Fibroblast of pulmonary artery (primary cell): ENCODE measurements around the gene ARSI.

ENCODE experiments used
- DNase-seq: peaks from one replicate; pipeline ENCODE4 v3.0.0-alpha.2; 2010; ENCODE audit warnings: low read depth
- H3K4me3 ChIP-seq: replicated peaks from 2 replicates; pipeline ENCODE4 v1.5.1; 2011; ENCODE audit warnings: low read depth, mild to moderate bottlenecking, control low read depth, low read length, moderate library complexity
- TF ChIP-seq, protein P1 (sequence below): IDR thresholded peaks from 2 replicates; pipeline ENCODE4 v1.5.1; 2011; ENCODE audit warnings: mild to moderate bottlenecking, control low read depth, low read length, inconsistent platforms; ENCODE audit errors: missing control alignments

The ARSI gene

DNA sequence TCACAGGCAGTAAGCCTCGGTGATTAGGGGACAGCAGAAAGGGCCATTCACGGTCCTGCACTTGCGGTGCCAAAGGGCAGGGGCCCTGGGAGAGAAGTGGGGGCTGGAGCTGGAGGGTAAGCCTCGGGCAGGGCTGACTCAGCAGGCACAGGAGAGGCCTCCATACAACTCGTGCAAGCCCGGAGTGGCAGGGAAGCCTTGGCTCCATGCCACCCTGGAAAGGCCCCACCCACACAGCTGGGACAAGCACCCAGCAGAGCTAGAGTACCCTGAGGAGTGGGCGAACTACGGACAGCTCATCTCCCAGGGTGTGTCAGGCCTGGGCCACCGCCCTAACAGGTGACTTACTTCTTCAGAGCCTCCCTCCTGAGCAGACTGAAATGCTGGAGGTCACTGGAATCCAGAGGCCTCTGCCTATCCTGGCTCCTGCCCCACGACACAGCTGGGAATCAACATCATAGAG is 7.5 kb downstream of the ARSI start:
- peak; percentile 56 for DNase-seq
- TF ChIP-seq, protein P1, sequence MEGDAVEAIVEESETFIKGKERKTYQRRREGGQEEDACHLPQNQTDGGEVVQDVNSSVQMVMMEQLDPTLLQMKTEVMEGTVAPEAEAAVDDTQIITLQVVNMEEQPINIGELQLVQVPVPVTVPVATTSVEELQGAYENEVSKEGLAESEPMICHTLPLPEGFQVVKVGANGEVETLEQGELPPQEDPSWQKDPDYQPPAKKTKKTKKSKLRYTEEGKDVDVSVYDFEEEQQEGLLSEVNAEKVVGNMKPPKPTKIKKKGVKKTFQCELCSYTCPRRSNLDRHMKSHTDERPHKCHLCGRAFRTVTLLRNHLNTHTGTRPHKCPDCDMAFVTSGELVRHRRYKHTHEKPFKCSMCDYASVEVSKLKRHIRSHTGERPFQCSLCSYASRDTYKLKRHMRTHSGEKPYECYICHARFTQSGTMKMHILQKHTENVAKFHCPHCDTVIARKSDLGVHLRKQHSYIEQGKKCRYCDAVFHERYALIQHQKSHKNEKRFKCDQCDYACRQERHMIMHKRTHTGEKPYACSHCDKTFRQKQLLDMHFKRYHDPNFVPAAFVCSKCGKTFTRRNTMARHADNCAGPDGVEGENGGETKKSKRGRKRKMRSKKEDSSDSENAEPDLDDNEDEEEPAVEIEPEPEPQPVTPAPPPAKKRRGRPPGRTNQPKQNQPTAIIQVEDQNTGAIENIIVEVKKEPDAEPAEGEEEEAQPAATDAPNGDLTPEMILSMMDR: no peak
- H3K4me3 ChIP-seq: no peak overlapping the region

DNA sequence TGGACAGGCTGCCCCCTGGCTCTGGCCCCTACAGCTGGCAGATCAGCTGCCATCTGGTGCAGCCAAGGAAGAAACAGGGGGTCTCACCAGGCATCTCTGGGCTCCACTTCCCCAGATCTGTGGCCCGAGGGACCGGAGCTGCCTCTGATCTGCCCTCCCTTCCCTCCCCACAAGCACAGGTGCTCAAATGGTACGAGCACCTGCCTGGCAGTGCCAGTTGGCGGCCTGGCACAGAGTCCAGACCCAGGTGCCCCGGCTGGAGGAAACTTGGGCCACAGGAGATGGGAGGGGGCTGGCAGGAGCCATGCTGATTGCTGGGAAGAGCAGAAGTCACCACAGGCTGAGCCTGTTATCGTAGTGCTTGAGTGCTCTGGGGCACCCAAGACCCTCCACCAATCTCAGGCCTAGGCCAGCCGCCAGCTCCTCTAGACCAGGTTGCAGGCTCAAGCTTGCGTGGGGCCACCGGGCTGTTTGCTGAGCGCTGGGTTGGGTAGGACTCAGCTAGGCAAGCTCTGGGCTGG is 8.1 kb downstream of the ARSI start:
- no peak overlapping the region for H3K4me3 ChIP-seq
- DNase-seq: no peak
- TF ChIP-seq, protein P1: no peak

DNA sequence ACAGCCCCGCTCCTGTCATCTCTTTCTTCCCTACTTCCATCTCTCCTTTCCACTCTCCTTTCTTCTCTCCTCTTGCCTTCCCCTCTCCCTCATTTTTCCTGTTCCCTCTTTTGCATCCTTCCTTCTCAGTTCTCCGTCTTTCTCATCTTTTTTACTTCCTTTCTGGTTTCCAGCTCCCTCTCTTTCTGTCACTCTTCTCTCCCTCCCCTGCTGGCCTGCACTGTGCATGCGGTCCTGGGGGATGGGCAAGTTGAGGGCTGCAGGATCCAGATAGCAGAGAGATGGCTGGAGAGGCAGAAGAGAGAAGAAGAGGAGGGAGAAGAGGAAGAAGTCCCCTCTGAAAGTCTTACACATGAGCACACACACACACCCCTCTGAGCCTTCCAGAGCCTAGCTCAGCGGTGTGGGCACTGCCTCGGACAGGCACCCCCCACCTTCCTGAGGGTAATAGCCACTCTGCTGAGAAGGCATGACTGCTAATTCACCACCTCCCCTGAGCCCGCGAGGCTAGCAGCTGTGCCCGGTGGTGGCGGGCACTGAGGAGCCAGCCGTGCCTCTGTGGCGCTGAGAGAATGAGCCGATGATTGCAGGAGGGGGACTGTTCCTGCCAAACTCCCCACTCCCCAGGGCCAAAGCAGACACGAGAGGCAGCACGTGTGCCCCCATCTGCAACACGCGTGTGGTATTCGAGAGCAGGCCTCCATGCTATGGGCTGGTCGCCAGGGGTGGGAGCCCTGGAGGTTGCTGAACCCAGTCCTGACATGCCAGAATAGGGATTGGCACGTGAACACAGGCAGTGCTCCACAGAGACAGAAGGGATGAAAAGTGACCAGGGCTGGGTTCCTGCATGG is 9.4 kb downstream of the ARSI start:
- no peak for DNase-seq
- TF ChIP-seq, protein P1: no peak
- no peak overlapping the region for H3K4me3 ChIP-seq

DNA sequence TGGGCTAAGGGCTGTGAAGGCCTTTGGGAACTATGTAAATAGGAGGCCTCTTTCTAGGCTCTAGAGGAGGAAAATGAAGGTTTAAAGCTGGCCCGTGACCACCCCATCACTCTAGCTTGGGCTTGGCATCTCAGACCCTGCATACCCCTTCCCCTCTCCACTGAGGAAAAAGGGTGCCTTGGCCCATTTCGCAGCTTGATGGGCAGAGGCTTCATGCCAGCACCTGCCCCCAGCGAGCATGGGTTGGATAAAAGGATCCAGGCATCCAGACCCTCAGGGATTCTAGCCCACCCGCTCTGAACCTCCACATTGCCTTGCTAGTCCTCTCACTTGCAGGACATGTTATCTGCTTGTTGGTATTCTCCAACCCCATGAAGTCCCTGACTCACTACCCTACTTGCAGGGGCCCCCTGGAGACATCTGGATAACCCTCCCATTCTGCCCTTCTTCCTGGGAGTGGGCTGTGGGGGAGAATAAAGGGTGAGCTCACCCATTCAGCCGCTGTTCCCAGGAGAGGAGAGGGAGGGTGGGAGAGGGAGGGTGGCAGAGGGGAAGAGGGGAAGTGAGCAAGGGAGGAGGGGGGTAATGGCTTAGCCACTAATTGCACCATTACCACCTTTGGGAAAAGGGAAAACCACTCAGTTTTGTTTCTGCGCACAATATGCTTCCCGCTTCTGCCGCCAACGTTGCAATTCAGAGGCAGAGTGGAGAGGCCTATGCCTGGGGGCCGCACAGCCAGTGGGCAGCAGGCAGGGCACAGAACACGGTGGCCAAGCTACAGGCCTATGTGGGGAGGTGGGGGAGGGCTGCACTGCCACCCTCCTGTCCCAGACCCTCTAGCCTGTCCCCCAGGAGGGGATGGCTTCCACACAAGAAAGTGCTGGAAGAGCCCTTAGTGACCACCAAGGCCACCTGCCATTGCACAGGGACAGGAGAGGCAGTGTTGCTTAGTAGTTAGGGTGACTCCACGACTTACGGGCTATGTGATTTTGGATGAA is 11.0 kb downstream of the ARSI start:
- TF ChIP-seq, protein P1: no peak
- H3K4me3 ChIP-seq: no peak overlapping the region
- DNase-seq: no peak

DNA sequence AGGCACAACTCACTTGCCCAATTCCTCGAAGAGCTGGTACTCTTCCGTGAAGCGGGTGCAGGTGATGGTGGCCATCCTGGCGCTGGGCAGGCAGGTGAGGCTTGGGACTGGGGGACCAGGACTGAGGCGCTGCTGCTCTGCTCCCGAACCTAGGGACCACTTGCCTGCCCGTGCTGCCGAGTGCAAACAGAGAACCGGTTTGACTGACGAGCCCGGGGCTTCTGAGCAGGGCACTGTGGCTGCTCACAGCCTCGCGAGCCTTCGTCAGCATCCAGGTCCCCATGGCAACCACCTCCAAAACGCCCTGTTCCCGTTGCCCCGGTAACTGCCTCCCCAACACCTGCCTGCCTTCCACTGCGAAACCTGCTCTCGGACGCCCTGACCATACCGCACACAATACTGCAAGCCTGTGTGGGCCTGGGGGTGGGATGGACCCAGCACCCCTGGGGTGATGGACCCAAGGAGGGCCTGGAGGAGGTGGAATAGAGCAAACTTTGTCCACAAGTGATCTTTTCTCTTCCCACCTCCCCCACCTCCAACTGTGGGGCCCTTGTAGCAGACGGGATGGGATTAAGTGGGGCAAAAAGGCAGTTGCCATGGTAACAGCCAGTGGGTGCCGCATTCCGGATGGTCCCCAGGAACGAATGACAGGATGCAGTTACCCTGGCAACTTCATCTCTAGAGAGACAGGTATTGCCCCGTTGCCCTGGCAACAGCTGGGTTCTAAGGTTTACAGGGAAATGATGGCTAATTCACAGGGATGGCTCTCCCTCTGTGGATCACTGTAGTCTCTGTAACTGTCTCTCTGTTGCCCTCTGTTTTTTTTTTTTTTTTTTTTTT is 12.9 kb downstream of the ARSI start, which contains the start of gene CAMK2A:
Gene CAMK2A (minus strand): TSS at position 223 of the 840 bp plus-strand sequence. CDS start 148 bp downstream, at position 75.
- TF ChIP-seq, protein P1: no peak
- H3K4me3 ChIP-seq: no peak within 1 kb of the TSS
- DNase-seq: no peak

DNA sequence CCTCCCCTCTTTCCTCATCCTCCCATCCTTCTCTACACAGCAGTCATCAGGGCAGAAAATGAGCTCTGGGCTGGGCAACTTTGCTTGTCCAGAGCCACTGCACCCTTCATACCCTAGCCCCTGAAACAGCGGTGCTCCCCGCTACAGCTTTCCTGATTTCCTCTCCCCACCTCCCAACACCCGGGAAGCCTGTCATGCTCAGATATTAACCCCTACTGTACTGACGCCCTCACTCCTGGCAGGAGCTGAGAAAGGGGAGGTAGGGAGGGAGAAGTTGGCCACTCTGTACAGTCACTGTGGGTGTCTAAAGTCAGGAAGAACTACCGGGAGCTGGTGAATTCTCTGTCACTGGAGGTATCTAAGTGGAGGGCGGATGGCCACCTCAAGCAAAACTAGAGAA is 13.9 kb downstream of the ARSI start:
- H3K4me3 ChIP-seq: no peak overlapping the region
- no peak for DNase-seq
- TF ChIP-seq, protein P1: no peak
